ENCODE data around the gene RAD51B.

The RAD51B gene

GRCh38 chr14:67856827-67857226 is 37.2 kb downstream of the RAD51B start:
- TF ChIP-seq ZNF335 (tag by site-specific recombination; conservative IDR thresholded peaks at IDR 0.05): no peak
- no peak for TF ChIP-seq ZNF366 (tag by site-specific recombination; conservative IDR thresholded peaks at IDR 0.05)
- no peak for TF ChIP-seq ZNF114 (tag by site-specific recombination; IDR thresholded peaks at IDR 0.05)
- TF ChIP-seq ZNF221 (tag by site-specific recombination; IDR thresholded peaks at IDR 0.05; ENCODE audit: borderline replicate concordance): no peak
- TF ChIP-seq HOXC10 (CRISPR knock-in tag; IDR thresholded peaks at IDR 0.05): no peak
- no peak for TF ChIP-seq ZNF624 (tag by site-specific recombination; IDR thresholded peaks at IDR 0.05)
- TF ChIP-seq YY1 (tag by site-specific recombination; IDR thresholded peaks at IDR 0.05): no peak
- TF ChIP-seq ZNF138 (tag by site-specific recombination; IDR thresholded peaks at IDR 0.05; ENCODE audit: borderline replicate concordance): no peak
- TF ChIP-seq ZBTB48 (tag by site-specific recombination; IDR thresholded peaks at IDR 0.05): no peak
- no peak for TF ChIP-seq ZFP3 (tag by site-specific recombination; IDR thresholded peaks at IDR 0.05; ENCODE audit: low read depth)
- no peak for TF ChIP-seq ZNF18 (tag by site-specific recombination; IDR thresholded peaks at IDR 0.05)
- TF ChIP-seq ZNF214 (tag by site-specific recombination; IDR thresholded peaks at IDR 0.05; ENCODE audit: borderline replicate concordance): no peak
- no peak for TF ChIP-seq ZNF280C (tag by site-specific recombination; IDR thresholded peaks at IDR 0.05)
- no peak for TF ChIP-seq MYNN (tag by site-specific recombination; IDR thresholded peaks at IDR 0.05; ENCODE audit: borderline replicate concordance)
- no peak for TF ChIP-seq ZNF398 (tag by site-specific recombination; IDR thresholded peaks at IDR 0.05)
- TF ChIP-seq ZBTB11 (tag by site-specific recombination; conservative IDR thresholded peaks at IDR 0.05; ENCODE audit: low read depth): no peak
- no peak for TF ChIP-seq ZNF530 (tag by site-specific recombination; IDR thresholded peaks at IDR 0.05; ENCODE audit: low read depth)
- TF ChIP-seq ZNF133 (tag by site-specific recombination; IDR thresholded peaks at IDR 0.05): no peak
- no peak for TF ChIP-seq BCL11B (tag by site-specific recombination; IDR thresholded peaks at IDR 0.05; ENCODE audit: low read depth)
- no peak for TF ChIP-seq ZNF792 (tag by site-specific recombination; IDR thresholded peaks at IDR 0.05)
- no peak overlapping the region for H3K4me3 ChIP-seq (ENCODE audit: low read depth, low read length)
- no peaks in the 10 kb centered on the region; a peak in 1 of 3 replicates for H3K36me3 ChIP-seq (ENCODE audit: control insufficient read depth in 2 of 2, insufficient read depth in 1 of 2, low read length in 2 of 2)
- no peaks in the 10 kb centered on the region for H3K9me3 ChIP-seq (ENCODE audit: control insufficient read depth, insufficient read depth, low read depth, low read length)
- H3K4me1 ChIP-seq (ENCODE audit: control insufficient read depth, insufficient read depth, low read length): no peaks in the 10 kb centered on the region
- CTCF ChIA-PET: interaction anchor here (0.7 to 1.2 kb wide), 2 partner anchors 77 to 988 kb away, joined by 3 read pairs; no protein-coding TSS in a partner anchor
- H3K27ac ChIP-seq (ENCODE audit: extremely low read depth, low read depth, low read length): no peak overlapping the region
- POLR2A ChIA-PET: no interaction called here

Data from HEK293 (cell line).